Keratinocyte (primary cell): Measurements from ENCODE around the gene NCBP1.

Experiments
- CTCF ChIP-seq, 3 experiments: IDR thresholded peaks in 1 of 3; conservative IDR thresholded peaks in 1 of 3; optimal IDR thresholded peaks in 1 of 3; 2 replicates in 2 of 3; 3 replicates in 1 of 3; pipeline versions ENCODE3 to v1.5.1; 2011; ENCODE audit warnings: low read length in 3 of 3, mild to moderate bottlenecking in 3 of 3, moderate library complexity in 2 of 3, control low read depth in 1 of 3, inconsistent platforms in 1 of 3; ENCODE audit not compliant: insufficient read depth in 2 of 3; ENCODE audit errors: extremely low read depth in 1 of 3
- EZH2 ChIP-seq: IDR thresholded peaks from one replicate; pipeline ENCODE4 v1.6.1; 2012; ENCODE audit warnings: inconsistent platforms, mild to moderate bottlenecking, low read length, moderate library complexity

GRCh38 chr9:97660340-97660739 is 26.7 kb downstream of the NCBP1 start:
- TF ChIP-seq CTCF (optimal IDR thresholded peaks at IDR 0.05 in 1 of 3, IDR thresholded peaks at IDR 0.05 in 1 of 3, conservative IDR thresholded peaks at IDR 0.05 in 1 of 3; ENCODE audit: extremely low read depth in 1 of 3, insufficient read depth in 2 of 3, low read length in 3 of 3) (no peak), EZH2 (no peak)
